Measurements from ENCODE around the gene CNKSR1.

GRCh38 chr1:26233903-26234643, 56.8 kb downstream of the CNKSR1 start, which contains the start of gene CEP85:
- TF ChIP-seq, protein P1, sequence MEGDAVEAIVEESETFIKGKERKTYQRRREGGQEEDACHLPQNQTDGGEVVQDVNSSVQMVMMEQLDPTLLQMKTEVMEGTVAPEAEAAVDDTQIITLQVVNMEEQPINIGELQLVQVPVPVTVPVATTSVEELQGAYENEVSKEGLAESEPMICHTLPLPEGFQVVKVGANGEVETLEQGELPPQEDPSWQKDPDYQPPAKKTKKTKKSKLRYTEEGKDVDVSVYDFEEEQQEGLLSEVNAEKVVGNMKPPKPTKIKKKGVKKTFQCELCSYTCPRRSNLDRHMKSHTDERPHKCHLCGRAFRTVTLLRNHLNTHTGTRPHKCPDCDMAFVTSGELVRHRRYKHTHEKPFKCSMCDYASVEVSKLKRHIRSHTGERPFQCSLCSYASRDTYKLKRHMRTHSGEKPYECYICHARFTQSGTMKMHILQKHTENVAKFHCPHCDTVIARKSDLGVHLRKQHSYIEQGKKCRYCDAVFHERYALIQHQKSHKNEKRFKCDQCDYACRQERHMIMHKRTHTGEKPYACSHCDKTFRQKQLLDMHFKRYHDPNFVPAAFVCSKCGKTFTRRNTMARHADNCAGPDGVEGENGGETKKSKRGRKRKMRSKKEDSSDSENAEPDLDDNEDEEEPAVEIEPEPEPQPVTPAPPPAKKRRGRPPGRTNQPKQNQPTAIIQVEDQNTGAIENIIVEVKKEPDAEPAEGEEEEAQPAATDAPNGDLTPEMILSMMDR (IDR thresholded peaks at IDR 0.05), result peak; percentile 98
- TF ChIP-seq ZFX (IDR thresholded peaks at IDR 0.05; ENCODE audit: borderline replicate concordance), result no peak

All from 22Rv1 (cell line).